ENCODE data around the gene PIM3. TPM values are rescaled to one million over a fixed set of nuclear protein-coding genes. Genes with fewer than 3 reads are reported as not detected.
A peak's percentile ranks its signal among the peaks of the same experiment; 100 is the strongest.

Gene PIM3
- total and polyA plus RNA-seq, 4 donors: 14.5 to 44.0 (median 28.1) TPM

DNA sequence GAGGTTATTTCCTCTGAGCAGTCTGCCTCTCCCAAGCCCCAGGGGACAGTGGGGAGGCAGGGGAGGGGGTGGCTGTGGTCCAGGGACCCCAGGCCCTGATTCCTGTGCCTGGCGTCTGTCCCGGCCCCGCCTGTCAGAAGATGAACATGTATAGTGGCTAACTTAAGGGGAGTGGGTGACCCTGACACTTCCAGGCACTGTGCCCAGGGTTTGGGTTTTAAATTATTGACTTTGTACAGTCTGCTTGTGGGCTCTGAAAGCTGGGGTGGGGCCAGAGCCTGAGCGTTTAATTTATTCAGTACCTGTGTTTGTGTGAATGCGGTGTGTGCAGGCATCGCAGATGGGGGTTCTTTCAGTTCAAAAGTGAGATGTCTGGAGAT lies 3.1 kb downstream of the PIM3 start:
- H3K4me3 ChIP-seq (ENCODE audit: low read depth in 1 of 3, low read length in 3 of 3): peak overlapping the region; percentile 56 to 95 (median 71)
- peak overlapping the region; percentile 95 to 99 for H3K27ac ChIP-seq (ENCODE audit: low read depth in 1 of 2, low read length in 2 of 2)
- H3K36me3 ChIP-seq (ENCODE audit: control insufficient read depth in 4 of 4, insufficient read depth in 3 of 4, low read depth in 1 of 4, low read length in 3 of 4): peaks cover 0 to 13% (median 3%) of the 10 kb centered on the region in 4 donors
- no peak for DNase-seq (ENCODE audit: low spot score)
- H3K9ac ChIP-seq (ENCODE audit: low read depth in 1 of 2, low read length in 2 of 2): peak overlapping the region; percentile 35 to 71
- no peaks in the 10 kb centered on the region for H3K27me3 ChIP-seq (ENCODE audit: control insufficient read depth in 4 of 4, insufficient read depth in 4 of 4, low read length in 3 of 4)
- WGBS: 37% methylated on average over 6 of the region's 6 CpGs
- no peaks in the 10 kb centered on the region for H3K9me3 ChIP-seq (ENCODE audit: control insufficient read depth in 4 of 4, low read length in 3 of 4)
- H3K4me1 ChIP-seq (ENCODE audit: control insufficient read depth in 4 of 4, insufficient read depth in 4 of 4, low read length in 3 of 4): peaks cover 30 to 76% (median 58%) of the 10 kb centered on the region in 4 donors
- no peak for TF ChIP-seq RXRA (IDR thresholded peaks at IDR 0.05)
- TF ChIP-seq EGR1 (IDR thresholded peaks at IDR 0.05; ENCODE audit: low read depth in 2 of 2): no peak
- TF ChIP-seq, protein P1, sequence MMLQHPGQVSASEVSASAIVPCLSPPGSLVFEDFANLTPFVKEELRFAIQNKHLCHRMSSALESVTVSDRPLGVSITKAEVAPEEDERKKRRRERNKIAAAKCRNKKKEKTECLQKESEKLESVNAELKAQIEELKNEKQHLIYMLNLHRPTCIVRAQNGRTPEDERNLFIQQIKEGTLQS (IDR thresholded peaks at IDR 0.05): no peak
- TF ChIP-seq MAX (IDR thresholded peaks at IDR 0.05): no peak
- no peak for TF ChIP-seq HNF4A (conservative IDR thresholded peaks at IDR 0.05)
- TF ChIP-seq TAF1 (conservative IDR thresholded peaks at IDR 0.05): no peak
- TF ChIP-seq JUND (IDR thresholded peaks at IDR 0.05): no peak
- TF ChIP-seq CTCF (IDR thresholded peaks at IDR 0.05; ENCODE audit: low read depth, low read length, missing input control): no peak
- no peak for TF ChIP-seq NR2F2 (IDR thresholded peaks at IDR 0.05)
- TF ChIP-seq FOXA2 (IDR thresholded peaks at IDR 0.05): no peak
- TF ChIP-seq HNF4G (IDR thresholded peaks at IDR 0.05): no peak
- no peak for TF ChIP-seq SP1 (IDR thresholded peaks at IDR 0.05)
- TF ChIP-seq, protein P2, sequence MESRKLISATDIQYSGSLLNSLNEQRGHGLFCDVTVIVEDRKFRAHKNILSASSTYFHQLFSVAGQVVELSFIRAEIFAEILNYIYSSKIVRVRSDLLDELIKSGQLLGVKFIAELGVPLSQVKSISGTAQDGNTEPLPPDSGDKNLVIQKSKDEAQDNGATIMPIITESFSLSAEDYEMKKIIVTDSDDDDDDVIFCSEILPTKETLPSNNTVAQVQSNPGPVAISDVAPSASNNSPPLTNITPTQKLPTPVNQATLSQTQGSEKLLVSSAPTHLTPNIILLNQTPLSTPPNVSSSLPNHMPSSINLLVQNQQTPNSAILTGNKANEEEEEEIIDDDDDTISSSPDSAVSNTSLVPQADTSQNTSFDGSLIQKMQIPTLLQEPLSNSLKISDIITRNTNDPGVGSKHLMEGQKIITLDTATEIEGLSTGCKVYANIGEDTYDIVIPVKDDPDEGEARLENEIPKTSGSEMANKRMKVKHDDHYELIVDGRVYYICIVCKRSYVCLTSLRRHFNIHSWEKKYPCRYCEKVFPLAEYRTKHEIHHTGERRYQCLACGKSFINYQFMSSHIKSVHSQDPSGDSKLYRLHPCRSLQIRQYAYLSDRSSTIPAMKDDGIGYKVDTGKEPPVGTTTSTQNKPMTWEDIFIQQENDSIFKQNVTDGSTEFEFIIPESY (IDR thresholded peaks at IDR 0.05): no peak
- TF ChIP-seq YY1 (IDR thresholded peaks at IDR 0.05): no peak
- TF ChIP-seq FOXA1 (IDR thresholded peaks at IDR 0.05): no peak
- TF ChIP-seq GABPA (IDR thresholded peaks at IDR 0.05 in 1 of 2, conservative IDR thresholded peaks at IDR 0.05 in 1 of 2): no peak
- TF ChIP-seq REST (IDR thresholded peaks at IDR 0.05): no peak
- no peak for TF ChIP-seq RAD21 (IDR thresholded peaks at IDR 0.05)
